C4-2B (cell line): ENCODE results near the gene RANGAP1.

Source experiments
- CTCF ChIP-seq: fragments of 450-650 bp; conservative IDR thresholded peaks from 2 replicates; pipeline ENCODE4 v1.5.1; 2017; ENCODE audit warnings: mild to moderate bottlenecking
- ZFX ChIP-seq: fragments of 450-650 bp; IDR thresholded peaks from 2 replicates; pipeline ENCODE4 v1.6.1; 2017

GRCh38 chr22:41285820-41286638 is at the start of gene RANGAP1:
- TF ChIP-seq CTCF (no peak), ZFX (peak; percentile 66; the same call in 1 of the 2 replicates)
